ENCODE measurements around the gene FCGR1A.
"Not testable (repeated sequence)": the region's sequence is repeated elsewhere in the genome, so short reads cannot be mapped to it uniquely, and the experiment has no call there.

The FCGR1A gene

GRCh38 chr1:149782600-149782999, at the start of gene FCGR1A:
FCGR1A (plus strand) TSS chr1:149782694; CDS start chr1:149782744, 50 bp downstream.
- DNase-seq = not testable (repeated sequence)

GRCh38 chr1:149732781-149733180, 49.7 kb upstream of the FCGR1A start:
- not testable (repeated sequence) for DNase-seq

GRCh38 chr1:149734692-149735091, 47.8 kb upstream of the FCGR1A start:
- DNase-seq = not testable (repeated sequence)

GRCh38 chr1:149740148-149740581, 42.3 kb upstream of the FCGR1A start:
- peak; percentile 1 for DNase-seq

GRCh38 chr1:149740590-149741230, 41.8 kb upstream of the FCGR1A start:
- not testable (repeated sequence) for DNase-seq

- not testable (repeated sequence) for DNase-seq
Observed at GRCh38 chr1:149741914-149742313, 40.6 kb upstream of the FCGR1A start.

GRCh38 chr1:149746463-149747356, 35.8 kb upstream of the FCGR1A start:
- DNase-seq = not testable (repeated sequence)

GRCh38 chr1:149747359-149748143, 34.9 kb upstream of the FCGR1A start:
- DNase-seq = not testable (repeated sequence)

- DNase-seq = not testable (repeated sequence)
Observed at GRCh38 chr1:149748144-149748500, 34.4 kb upstream of the FCGR1A start.

- DNase-seq = not testable (repeated sequence)
Observed at GRCh38 chr1:149750562-149750961, 31.9 kb upstream of the FCGR1A start.

- DNase-seq = not testable (repeated sequence)
Observed at GRCh38 chr1:149752186-149752585, 30.3 kb upstream of the FCGR1A start.

GRCh38 chr1:149753466-149753865, 29.0 kb upstream of the FCGR1A start:
- DNase-seq = not testable (repeated sequence)

- not testable (repeated sequence) for DNase-seq
Observed at GRCh38 chr1:149755294-149755693, 27.2 kb upstream of the FCGR1A start.

GRCh38 chr1:149762294-149762693, 20.2 kb upstream of the FCGR1A start:
- DNase-seq = not testable (repeated sequence)

- not testable (repeated sequence) for DNase-seq
Observed at GRCh38 chr1:149764087-149764800, 18.2 kb upstream of the FCGR1A start.

- not testable (repeated sequence) for DNase-seq
Observed at GRCh38 chr1:149766241-149766640, 16.3 kb upstream of the FCGR1A start.

GRCh38 chr1:149769216-149769615, 13.3 kb upstream of the FCGR1A start:
- not testable (repeated sequence) for DNase-seq

- not testable (repeated sequence) for DNase-seq
Observed at GRCh38 chr1:149770661-149771060, 11.8 kb upstream of the FCGR1A start.

- DNase-seq = not testable (repeated sequence)
Observed at GRCh38 chr1:149771653-149772425, 10.7 kb upstream of the FCGR1A start.

- not testable (repeated sequence) for DNase-seq
Observed at GRCh38 chr1:149775510-149776147, 6.9 kb upstream of the FCGR1A start.

GRCh38 chr1:149777084-149777483, 5.4 kb upstream of the FCGR1A start:
- DNase-seq = not testable (repeated sequence)
